DMS114 treated with DMSO at 0.1 percent for 48 hours (cell line): ENCODE measurements around the gene MRPL22.
A peak's percentile ranks its signal among the peaks of the same experiment; 100 is the strongest.
"Not testable (repeated sequence)": the region's sequence is repeated elsewhere in the genome, so short reads cannot be mapped to it uniquely, and the experiment has no call there.

Source experiments
- DNase-seq: peaks from one replicate; lab custom pipeline; 2025; ENCODE audit not compliant: unreplicated experiment; lab: John Stamatoyannopoulos, UW

Gene MRPL22

DNA sequence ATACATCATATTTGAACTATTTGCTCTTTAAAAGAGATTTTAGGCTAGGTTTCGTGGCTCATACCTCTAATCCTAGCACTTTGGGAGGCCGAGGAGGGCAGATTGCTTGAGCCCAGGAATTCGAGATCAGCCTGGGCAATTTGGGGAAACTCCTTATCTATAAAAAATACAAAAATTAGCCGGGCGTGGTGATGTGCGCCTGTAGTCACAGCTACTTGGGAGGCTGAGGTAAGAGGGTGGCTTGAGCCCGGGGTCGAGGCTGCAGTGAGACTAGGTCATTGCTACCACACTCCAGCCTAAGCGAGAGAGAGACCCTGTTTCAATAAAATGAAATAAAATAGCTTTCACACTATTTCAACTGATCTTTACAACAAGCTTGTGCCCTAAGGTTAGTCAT lies 500 bp upstream of the MRPL22 start:
- DNase-seq = no peak

DNA sequence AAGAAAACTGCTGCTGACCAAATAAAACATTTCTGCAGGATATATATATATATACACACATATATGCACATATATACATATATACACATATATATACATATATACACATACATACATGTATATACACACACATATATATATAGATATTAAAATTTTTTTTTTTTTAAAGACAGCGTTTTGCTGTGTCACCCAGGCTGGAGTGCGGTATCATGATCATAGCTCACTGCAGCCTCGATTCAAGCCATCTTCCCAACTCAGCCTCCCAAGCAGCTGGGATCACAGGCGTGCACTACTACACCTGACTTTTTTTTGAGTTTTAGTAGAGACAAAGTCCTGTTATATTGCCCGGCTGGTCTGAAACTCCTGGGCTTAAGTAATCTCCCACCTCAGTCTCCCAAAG lies 2.7 kb downstream of the MRPL22 start:
- DNase-seq = no peak

DNA sequence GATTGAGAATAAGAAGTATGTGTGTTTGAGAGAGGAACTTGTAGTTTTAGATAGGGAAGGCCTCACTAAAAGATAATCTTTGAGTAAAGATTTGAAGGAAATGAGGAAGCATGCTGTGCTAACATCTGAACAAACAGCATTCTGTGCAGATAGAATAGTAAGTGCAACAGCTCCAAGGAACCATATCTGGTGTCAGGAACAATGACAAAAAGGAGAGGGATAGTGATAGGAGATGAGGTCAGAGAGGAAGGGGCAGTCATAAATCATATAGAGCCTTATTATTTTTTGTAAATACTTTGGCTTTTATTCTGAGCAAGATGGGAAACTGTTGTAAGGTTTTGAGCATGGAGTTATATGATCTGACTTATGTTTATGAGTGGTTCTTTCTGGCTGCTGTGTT lies 3.8 kb downstream of the MRPL22 start:
- DNase-seq = no peak

DNA sequence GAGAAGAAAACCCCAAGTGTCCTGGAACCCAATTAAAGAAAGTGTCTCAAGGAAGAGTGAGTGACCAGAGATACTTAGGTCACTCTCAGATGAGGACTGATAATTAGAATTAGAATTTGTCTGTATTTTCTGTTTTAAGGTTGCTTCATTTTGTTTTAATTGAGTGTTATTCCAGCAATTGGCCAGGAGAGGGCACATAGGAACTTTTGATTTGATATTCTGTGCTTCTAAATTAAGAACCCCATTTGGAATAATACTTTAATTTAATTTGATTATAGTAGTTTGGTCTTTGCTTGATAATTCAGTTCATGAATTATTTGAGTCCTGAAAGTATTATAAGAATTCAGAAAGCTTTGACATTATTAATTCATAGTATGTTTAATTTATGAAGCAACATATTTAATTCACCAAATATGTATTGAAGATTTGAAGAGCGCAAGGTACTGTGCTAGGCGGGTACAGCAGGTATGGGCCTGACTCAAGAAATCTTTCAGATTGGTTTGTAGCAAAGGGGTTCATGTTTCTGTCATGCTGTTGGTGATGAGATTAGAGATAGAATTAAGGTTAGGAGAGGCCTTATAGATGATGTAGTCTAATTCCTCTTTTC lies 4.9 kb downstream of the MRPL22 start:
- DNase-seq = no peak

DNA sequence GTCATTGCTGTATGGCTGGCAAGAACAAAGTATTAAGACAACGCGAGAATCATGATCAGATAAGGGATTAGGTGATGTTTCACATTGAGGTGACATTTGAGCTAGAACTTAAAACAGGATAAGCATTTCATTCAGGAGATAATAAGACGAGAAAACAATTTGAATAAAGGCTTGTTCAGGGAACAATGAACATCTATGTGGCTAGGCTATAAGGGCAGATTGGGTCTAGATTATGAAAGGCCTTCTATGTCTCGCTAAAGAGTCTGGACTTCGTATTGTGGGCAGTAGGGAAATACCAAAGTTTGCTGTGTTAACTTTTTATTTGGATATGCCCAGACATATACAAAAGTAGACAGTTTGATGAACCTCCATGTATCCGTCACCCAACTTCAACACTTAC lies 6.9 kb downstream of the MRPL22 start:
- DNase-seq = no peak

DNA sequence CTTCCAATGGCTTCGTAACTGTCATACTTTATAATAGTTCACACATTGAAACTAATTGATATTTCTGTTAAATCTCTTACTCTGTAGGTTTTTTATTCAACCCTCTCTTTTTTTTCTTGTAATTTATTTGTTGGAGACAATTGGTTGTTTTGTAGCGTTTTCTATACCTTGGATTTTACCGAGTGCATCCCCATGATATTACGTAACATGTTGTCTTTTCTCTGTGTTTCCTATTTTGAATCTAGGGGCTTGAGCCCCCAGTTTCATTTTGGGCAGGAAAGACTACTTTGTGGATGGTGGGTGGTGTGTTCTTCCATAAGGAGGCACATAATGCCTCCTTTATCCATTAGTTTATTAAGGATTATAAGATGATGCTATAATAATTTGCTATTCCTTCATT lies 7.4 kb downstream of the MRPL22 start:
- DNase-seq = no peak

DNA sequence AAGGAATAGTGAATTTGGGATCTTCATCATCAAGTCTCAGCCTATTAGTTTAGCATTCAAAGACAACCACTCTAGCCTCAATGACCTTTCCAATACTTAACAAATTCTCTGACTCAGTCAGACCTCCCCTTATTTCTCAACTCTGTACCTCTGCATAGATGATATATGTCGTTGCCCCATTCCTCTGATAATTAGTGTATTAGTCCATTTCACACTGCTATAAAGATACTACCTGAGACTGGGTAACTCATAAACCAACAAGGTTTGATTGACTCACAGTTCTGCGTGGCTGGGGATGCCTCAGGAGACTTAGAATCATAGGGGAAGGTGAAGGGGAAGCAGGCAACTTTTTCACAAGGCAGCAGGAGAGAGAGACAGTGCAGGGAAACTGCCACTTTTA lies 8.9 kb downstream of the MRPL22 start:
- no peak for DNase-seq

DNA sequence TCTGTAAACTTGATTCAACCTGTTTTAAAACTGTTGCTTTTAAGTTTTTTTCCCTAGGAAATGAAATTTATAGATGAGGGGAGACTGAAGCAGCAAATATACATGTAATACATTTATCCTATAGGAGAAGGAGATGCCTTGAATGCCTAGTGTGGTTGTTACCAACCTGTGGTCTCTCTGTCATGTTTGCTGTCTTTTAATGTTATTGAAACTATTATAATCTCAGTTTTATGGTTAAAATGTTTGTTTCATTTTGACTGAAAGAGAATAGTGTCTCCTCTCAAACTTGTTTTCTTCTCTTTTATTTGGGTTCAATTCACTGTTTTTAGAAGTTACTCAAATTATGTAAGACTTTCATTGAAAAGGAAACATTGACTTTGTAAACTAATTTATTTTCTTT lies 15.8 kb downstream of the MRPL22 start:
- DNase-seq = no peak

DNA sequence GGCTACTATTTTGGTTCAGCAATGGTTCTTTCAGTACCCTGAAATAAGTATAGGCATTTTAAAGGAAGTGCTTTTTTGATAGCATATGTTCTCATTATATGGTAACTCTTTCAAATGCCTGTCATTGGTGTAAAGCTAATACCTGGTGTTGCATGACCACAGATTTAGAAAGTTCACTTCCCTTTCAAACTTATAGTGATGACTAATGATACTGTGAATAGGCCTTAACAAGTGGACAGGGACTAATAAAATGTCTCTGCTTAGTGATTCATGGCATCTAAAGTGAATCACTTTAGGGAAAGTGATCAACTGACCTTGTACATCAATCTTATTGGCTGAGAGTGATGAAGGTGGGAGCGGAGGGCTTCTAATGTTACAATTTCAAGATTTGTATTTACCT lies 21.6 kb downstream of the MRPL22 start:
- no peak for DNase-seq

DNA sequence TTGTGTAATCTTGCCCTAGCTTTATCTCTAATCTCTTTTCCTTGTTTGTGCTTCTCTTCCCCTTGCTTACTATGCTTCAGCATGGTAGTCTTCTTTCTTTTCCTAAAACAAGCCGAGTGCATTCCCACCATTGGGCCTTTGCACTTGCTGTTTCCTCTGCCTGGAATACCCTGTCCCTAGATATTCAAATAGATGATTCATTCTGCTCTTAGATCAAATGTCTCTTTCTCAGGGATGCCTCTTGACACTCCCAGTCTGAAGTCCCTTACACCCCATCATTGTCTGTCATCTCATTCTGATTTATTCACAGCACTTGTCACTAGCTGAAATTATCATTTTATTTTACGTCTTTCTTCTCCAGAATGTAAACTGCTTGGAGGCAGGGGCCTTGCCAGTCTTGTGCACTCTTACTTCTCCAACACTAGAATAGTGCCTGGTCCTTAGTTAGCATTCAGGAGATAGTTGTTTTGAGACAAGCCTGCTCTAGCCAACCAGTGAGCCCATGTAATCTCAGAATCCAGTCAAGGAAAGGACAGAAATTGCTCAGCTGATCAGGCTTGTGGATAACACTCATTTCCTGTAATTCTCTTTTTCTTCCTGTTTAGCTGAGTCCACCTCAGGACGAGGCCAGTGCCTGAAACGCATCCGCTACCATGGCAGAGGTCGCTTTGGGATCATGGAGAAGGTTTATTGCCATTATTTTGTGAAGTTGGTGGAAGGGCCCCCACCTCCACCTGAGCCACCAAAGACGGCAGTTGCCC lies 25.4 kb downstream of the MRPL22 start:
- no peak for DNase-seq

DNA sequence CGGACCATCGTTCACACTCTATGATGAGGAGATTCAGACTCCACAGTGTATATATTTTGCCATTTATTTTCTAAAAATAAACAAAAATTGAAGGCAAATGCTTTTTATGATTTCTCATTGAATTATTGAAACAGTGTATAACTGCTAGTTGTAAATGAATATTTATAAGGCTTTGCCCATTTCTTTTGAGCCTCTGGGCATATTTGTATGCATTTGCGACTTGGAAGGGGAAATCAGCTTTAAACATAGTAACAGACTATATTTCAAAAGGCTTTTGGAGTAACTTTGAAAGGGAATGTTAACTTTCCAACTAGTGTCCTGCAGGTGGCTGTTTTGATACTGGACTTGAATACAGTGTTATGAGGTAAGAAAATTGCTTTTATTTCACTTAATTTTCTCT lies 26.0 kb downstream of the MRPL22 start:
- no peak for DNase-seq

DNA sequence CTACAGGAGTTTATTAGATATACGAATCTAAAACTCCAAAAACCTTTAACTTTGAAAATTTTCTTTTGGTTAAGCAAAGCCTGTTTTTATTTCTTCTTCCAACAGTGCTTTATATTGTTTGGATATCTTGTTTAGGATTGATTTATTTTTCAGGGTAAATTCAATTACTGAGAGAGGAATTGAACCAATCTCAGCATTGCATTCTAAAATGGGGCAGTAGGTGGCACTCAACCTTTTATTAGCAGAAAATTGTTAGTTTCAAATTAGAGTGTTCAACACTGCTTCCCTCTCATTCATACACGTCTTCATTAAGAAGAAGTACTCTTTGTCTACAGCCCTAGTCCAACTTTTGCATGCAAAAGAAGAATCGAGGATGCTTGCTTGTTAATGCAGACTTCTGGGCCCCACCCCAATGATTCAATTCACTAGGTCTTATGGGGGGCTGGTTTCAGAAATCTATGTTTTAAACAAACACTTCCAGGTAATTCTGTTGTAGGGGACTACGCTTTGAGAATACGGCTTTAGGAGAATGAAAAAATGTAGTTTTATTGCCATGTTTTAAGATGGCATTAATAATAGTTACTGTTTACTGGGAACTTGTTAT lies 26.6 kb downstream of the MRPL22 start:
- no peak for DNase-seq

DNA sequence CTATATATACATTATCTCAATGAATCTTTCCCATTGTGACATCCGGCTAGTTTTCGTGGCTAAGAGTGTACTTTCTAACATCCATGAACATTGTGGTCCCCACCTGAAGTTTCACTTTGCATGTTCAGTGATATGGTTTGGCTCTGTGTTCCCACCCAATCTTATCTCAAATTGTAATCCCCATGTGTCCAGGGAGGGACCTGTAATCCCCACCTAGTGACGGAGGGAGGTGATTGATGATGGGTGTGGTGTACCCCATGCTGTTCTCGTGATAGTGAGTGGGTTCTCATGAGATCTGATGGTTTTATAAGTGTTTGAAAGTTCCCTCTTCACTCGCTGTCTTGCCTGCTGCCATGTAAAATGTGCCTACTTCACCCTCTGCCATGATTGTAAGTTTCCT lies 28.1 kb downstream of the MRPL22 start:
- DNase-seq = no peak

DNA sequence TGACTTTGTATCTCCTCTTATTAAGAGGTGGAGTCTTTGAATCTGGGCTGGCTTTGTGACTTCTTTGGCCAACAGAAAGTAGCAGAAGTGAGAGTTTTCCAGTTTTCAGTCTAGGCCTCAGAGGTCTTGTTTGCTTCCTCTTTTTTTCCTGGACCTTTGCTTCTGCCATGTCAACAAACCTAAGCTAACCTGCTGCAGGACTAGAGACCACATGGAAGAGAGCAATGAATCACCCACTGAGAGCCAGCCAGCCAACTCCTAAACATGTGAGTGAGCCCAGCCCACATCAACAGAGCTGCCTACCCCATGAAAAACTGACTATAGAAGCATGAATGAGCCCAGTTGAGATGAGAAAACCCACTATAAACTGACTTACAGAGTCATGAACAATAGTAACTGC lies 29.9 kb downstream of the MRPL22 start:
- DNase-seq = no peak

DNA sequence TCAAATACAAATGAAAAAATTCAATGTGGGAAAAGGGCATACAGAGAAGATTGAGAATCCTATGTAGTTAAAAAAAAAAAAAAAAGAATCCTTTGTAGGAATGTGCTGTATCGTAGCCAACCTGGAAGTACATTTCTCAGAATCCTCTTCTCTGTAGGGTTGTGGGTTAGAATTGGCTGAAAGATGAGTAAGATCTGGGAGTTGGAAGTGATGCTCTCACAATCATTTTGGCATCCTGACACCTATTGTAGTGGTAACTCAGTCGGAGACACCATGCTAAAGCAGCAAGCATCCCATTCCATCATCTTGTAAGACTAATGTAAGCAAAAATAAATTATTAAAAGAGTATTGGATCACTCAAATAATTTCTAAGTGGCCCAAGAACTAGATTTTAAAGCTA lies 30.6 kb downstream of the MRPL22 start:
- DNase-seq = no peak

DNA sequence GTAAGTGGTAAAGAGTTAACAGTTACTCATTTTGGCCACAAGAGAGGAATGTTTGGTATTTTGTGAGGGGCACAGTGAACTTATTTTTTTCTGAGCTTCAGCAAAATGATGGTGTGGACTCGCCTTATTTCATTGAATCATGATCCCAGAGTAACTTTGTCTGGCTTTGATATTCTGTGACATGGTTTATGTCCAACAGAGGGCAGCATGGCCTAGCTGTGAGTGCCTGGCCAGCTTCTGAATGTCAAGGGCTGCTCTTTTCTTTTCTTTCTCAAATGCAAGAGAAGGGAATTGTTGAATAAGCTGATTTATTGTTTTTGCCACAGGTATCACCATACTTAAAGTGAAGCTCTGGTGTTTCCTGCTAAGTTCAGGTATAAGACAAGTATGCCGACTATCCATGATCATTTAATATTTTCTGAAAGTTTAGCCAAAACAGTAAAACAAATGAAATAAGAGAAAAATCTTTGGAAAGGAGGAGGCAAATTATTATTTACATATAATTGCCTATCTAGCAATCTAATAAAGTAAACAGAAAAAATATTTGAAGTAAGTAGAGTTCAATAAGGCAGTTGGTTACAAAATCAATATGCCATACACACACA lies 31.7 kb downstream of the MRPL22 start:
- peak; percentile 37 for DNase-seq

DNA sequence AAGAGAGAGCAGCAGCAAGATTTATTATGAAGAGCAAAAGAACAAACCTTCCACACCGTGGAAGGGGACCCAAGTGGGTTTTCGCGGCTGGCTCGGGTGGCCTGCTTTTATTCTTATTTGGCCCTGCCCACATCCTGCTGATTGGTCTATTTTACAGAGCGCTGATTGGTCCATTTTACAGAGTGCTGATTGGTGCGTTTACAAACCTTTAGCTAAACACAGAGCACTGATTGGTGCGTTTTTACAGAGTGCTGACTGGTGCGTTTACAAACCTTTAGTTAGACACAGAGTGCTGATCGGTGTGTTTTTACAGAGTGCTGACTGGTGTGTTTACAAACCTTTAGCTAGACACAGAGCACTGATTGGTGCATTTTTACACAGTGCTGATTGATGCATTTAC lies 35.2 kb downstream of the MRPL22 start:
- not testable (repeated sequence) for DNase-seq

DNA sequence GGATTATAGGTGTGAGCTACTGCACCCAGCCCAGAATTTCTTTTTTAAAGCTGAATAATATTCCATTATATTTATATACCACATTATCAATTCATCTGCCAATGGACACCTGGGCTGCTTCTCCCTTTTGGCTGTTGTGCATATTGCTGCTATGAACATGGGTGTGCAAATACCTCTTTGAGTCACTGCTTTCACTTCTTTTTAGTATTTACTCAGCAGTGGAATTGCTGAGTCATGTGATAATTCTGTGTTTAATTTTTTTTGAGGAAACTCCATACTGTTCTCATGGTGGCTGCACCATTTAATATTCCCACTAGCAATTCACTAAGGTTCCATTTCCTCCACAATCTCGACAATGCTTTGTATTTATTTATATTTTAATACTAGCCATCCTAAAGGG lies 36.5 kb downstream of the MRPL22 start:
- DNase-seq = no peak

DNA sequence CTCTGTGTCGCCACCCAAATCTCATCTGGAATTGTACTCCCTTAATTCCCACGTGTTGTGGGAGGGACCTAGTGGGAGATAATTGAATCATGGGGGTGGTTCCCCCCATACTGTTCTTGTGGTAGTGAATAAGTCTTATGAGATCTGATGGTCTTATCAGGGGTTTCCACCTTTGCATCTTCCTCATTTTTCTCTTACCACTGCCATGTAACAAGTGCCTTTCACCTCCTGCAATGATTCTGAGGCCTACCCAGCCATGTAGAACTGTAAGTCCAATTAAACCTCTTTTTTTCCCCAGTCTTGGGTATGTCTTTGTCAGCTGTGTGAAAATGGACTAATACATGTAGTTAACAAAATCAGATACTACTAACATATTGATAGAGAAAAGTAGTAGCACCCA lies 37.4 kb downstream of the MRPL22 start:
- not testable (repeated sequence) for DNase-seq

DNA sequence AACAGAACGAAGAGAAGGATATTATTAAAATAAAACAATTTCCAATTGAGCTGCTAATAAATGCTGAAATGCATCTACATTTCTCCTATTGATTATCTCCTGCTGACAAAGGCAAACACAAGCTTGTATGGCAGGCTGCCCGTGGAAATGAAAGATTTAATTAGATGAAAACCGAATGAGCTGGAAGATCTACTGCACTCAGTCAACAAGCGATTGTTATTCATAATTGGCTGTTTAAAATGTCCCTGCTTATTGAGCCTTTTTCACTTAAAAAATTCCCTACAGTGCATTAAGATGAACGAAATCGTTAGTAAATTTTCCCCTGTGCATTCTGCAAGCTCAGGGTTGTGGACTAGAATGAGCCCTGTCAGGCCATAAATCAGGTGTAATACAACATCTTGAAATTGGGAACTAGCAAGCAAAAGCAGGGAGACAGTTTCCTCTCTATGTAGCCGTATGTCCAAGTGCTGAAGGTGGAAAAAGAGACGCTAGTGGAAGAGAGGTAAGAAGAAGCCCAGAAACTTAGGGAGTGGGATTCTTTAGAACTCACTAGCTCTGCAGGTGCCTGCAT lies 44.2 kb downstream of the MRPL22 start:
- DNase-seq = no peak

DNA sequence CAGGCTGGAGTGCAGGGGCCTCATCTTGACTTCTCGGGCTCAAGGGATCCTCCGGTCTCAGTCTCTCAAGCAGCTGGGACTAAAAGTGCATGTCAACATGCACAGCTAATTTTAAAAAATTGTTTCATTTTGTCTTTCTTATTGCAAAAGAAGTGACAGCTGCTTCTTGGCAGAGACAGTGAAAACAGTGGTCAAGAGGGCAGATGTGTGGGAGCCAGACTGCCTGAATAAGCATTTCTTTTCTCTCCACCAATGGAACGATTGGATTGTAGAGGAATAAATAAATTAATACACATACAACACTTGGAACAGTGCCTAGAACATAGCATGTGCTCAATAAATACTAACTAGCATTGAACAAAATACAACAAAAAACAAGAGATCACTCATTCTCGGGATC lies 45.3 kb downstream of the MRPL22 start:
- DNase-seq = no peak

DNA sequence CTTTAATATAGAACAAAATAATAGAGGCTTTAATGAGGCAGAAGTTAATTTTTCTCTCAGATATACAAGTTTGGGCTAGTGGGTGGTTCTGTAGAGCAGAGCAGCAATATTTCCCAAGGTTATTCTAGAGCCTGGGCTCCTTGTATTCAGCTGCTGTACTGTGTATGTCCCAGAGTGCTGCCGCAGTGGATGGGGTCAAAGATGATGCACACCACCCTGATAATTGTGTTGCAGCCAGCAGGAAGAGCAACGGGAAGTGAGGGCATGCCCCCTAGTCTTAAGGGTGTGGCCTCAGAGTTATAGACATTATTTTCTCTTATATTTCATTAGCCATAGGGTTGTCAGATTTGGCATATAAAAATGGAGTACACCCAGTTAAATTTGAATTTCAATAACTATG lies 48.8 kb downstream of the MRPL22 start:
- no peak for DNase-seq
